HL-60/S4 treated with retinoic acid at 250 ng/mL for 4 days and 3 days (cell line): ENCODE measurements around the gene ASGR1.
"Not testable (repeated sequence)": the region's sequence is repeated elsewhere in the genome, so short reads cannot be mapped to it uniquely, and the experiment has no call there.

Experiments
- in situ Hi-C: fragments of 300-500 bp; cut with MboI; formaldehyde crosslinking; loops from 2 replicates; pipeline ENCODE4 v1.7.0; 2022; ENCODE audit warnings: low sequenced_read_pairs

The ASGR1 gene

DNA sequence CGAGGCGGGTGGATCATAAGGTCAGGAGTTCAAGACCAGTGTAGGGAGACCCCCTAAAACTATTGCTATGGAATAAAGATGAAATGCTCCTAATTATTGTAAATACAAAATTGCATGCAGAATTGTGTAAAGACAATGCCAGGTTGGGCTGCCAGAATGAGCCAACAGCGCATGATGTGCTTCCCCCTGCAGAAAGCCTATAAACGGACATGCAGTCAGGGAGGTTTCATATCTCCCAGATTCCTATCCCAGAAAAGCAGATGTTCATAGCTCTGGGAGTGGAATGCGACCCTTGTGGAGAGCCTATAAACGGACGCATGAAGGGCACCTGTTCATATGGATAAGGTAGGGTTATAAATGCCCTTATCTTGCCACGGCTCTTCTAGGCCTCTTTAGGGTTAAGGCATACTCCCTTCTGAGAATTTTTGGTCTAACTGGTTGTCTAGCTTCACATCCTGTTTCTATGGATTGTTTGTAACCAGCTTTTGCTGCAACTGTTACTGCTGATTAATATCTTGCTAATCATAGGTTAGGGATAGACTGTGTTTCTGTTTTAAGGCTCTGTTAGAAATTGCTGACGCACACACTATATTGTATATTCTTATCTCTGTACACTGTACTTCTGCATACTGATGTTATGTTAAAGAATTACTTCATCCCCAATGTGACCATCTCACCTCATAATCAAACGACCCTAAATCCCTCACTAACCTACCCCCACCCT is 10.2 kb downstream of the ASGR1 start:
- in situ Hi-C loops = not testable (repeated sequence)

- in situ Hi-C loops = no loop called here
Observed at GRCh38 chr17:7167832-7168231, 11.3 kb downstream of the ASGR1 start.

DNA sequence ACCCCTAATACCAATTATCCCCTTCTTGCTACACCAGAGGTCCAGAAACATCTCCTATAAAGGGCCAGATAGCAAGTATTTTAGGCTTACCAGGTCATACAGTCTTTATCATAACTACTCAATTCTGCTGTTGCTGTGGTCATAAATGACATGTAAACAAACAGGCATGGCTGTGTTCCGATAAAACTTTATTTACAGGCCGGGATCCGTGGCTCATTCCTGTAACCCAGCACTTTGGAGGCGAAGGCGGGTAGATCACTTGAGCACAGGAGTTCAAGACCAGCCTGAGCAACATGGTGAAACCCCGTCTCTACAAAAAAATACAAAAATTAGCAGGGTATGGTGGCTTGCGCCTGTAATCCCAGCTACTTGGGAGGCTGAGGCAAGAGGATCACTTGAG is 12.3 kb downstream of the ASGR1 start:
- in situ Hi-C loops = no loop called here

GRCh38 chr17:7159571-7159970 is 19.6 kb downstream of the ASGR1 start:
- in situ Hi-C loops = not testable (repeated sequence)

DNA sequence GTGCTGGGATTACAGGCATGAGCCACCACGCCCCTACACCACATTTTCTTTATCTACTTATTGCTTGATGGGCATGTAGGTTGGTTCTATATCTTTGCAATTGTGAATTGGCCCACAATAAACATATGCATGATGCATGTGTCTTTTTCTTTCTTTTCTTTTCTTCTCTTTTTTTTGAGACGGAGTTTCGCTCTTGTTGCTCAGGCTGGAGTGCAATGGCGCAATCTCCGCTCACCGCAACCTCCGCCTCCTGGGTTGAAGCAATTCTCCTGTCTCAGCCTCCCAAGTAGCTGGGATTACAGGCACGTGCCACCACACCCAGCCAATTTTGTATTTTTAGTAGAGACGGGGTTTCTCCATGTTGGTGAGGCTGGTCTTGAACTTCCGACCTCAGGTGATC is 20.7 kb downstream of the ASGR1 start:
- in situ Hi-C loops = not testable (repeated sequence)

- in situ Hi-C loops = no loop called here
Observed at GRCh38 chr17:7156342-7156940, 22.7 kb downstream of the ASGR1 start.

GRCh38 chr17:7147772-7148171 is 31.4 kb downstream of the ASGR1 start:
- in situ Hi-C loops = no loop called here

DNA sequence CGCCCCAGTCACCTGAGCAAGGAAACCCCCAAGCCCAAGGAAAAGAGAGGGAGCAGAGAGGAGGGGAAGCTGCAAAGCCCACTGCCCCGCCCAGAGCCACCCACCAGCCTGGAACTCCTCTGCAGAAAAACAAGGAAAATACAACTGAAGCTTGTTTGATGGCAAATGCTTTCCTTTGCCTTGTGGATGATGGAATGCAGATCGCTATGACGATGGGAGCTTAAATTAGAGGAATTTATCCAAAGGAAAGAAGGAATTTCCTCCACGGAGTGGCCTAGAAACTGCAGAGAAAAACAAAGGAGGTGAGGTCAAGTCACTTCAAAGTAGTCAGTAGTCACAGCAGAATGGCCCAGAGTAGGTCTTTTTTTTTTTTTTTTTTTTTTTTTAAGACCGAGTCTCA is 33.1 kb downstream of the ASGR1 start:
- in situ Hi-C loops = no loop called here

- in situ Hi-C loops = no loop called here
Observed at GRCh38 chr17:7144213-7144612, 35.0 kb downstream of the ASGR1 start.

GRCh38 chr17:7141824-7142223 is 37.3 kb downstream of the ASGR1 start:
- in situ Hi-C loops = no loop called here

GRCh38 chr17:7139400-7139799 is 39.8 kb downstream of the ASGR1 start:
- in situ Hi-C loops = loop anchor here (10.0 kb wide), 1 partner anchor 95 kb away; the partner anchor contains the start of gene SLC16A11

- in situ Hi-C loops = loop anchor here (10.0 kb wide), 1 partner anchor 94 kb away; the partner anchor contains the start of gene SLC16A11
Observed at GRCh38 chr17:7138800-7139381, 40.3 kb downstream of the ASGR1 start.

DNA sequence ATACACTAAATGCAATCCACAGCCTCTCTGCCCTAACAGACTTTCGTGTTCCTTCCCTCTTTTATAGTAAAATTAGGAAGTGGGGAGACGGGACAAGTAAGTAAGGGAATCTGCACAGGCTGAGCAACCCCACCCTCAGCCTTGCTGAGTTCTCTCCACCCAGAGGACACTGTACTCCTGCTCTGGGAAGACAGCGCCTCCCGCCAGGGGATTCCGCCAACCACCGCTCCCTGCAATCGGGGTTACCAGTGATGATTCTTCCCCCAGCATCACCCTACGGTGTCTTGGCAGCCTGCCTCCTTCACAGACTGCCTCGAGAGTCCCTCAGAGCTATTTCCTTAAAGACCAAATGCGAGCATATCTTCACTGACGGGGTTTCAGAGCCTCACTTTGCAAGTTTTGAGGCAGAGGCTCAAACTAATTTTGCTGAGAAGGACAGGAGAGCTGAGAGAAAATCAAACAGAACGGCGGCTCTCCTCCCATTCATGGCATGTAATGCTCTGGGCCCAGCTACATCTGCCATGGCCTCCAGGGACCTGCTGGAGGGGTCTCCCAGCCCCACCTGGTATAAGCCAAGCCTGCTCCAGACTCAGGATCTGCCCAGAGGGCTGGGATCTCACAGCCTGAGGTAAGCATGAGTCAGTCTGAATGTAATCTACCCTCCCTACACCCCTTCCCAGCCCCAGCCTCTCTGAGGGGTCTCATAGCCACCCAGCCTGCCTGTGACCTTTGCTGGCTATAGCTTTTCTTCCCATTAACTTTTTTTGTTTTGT is 41.8 kb downstream of the ASGR1 start:
- in situ Hi-C loops = loop anchor here (10.0 kb wide), 1 partner anchor 93 kb away; the partner anchor contains the start of gene SLC16A11

GRCh38 chr17:7136266-7136877 is 42.8 kb downstream of the ASGR1 start:
- in situ Hi-C loops = loop anchor here (10.0 kb wide), 1 partner anchor 92 kb away; the partner anchor contains the start of gene SLC16A11

GRCh38 chr17:7133916-7134315 is 45.3 kb downstream of the ASGR1 start:
- in situ Hi-C loops = loop anchor here (10.0 kb wide), 1 partner anchor 89 kb away; the partner anchor contains the start of gene SLC16A11

DNA sequence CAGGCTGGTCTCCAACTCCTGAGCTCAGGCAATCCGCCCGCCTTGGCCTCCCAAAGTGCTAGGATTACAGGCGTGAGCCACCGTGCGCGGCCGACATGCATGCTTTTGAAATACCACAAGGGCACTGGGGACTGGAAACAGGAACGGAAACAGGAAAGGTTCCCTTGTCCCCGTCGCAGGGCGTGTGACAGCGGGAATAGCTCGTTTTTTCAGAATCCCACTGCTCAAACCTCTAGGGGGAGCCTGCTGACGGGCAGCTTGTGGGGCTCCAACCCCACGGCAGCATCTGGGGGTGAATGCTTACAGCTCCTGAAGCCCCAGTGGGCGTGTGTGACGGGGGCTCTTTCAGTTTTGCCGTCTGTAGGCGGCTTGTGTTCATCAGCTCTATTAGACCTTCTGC is 45.7 kb downstream of the ASGR1 start:
- in situ Hi-C loops = loop anchor here (10.0 kb wide), 1 partner anchor 89 kb away; the partner anchor contains the start of gene SLC16A11

GRCh38 chr17:7132511-7133094 is 46.6 kb downstream of the ASGR1 start:
- in situ Hi-C loops = loop anchor here (10.0 kb wide), 1 partner anchor 88 kb away; the partner anchor contains the start of gene SLC16A11

- in situ Hi-C loops = loop anchor here (10.0 kb wide), 1 partner anchor 87 kb away; the partner anchor contains the start of gene SLC16A11
Observed at GRCh38 chr17:7131423-7131791, 47.8 kb downstream of the ASGR1 start.

DNA sequence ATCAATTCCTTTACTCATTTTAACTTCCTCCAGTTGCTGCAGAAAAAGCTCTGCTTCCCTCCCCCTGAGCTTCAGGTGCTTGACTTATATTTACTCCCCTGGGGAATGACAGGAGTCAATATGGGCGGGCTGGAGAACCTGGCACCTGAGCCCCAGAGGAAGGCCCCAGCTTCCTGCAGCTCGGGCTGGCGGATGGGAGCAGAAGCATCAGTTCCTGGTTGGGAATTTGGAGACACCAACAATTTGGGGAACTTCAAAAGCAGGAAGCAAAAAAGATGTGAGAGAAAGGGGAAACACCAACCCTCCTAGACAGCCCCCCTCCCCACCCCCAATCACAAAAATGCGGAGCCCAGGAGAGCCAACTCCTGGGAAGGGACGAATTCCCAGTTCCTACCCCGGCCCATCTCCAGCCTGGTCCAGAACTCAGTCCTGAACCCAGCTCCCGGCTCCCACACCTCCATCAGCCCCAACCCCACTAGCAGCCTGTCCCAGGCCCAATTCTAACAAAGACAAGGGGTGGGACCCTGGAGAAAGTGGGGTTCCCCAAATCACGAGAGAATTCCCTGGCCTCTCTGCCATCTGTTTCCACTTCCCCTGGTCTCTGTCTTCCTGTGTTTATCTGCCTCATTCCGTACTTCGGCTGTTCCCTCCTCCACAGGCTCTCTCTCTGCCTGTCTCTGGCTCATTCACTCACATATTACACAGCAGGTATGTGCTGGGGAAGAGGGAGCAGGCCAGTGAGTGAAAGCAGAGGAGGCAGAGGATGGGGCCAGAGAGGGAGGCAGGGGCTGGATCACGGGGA is 48.3 kb downstream of the ASGR1 start:
- in situ Hi-C loops = loop anchor here (10.0 kb wide), 1 partner anchor 86 kb away; the partner anchor contains the start of gene SLC16A11
